WTC11 (cell line): ENCODE measurements around the gene TMEM212. TPM values are rescaled to one million over a fixed set of nuclear protein-coding genes. Genes with fewer than 3 reads are reported as not detected.

Experiments used
- ATAC-seq: fragments of 200-7000 bp; cut with Tn5 transposase; 2 replicates; pipeline ENCODE4 v1.10.0; 2021; ENCODE audit warnings: mild to moderate bottlenecking, moderate library complexity
- CTCF ChIA-PET: fragments of 300-600 bp; sonication (Branson Sonifier 250); formaldehyde crosslinking; loops from one replicate; lab custom pipeline; 2021; ENCODE audit warnings: antibody characterized with exemption; lab: Charles Lee
- POLR2A ChIA-PET: fragments of 350-600 bp; sonication (Branson Sonifier 250); formaldehyde crosslinking; loops from one replicate; lab custom pipeline; 2021; ENCODE audit warnings: antibody characterized with exemption; lab: Charles Lee
- DNase-seq: peaks from one replicate; pipeline ENCODE4 v3.0.0; 2021; ENCODE audit warnings: low spot score
- H3K27ac Mint-ChIP-seq: 2 replicates; pipeline ENCODE4 v1.8.0; 2021; ENCODE audit warnings: mixed read lengths
- H3K27me3 Mint-ChIP-seq: 2 replicates; pipeline ENCODE4 v1.8.0; 2021; ENCODE audit warnings: low read depth, mild to moderate bottlenecking, moderate library complexity, mixed read lengths
- H3K36me3 Mint-ChIP-seq: 2 replicates; pipeline ENCODE4 v1.8.0; 2021; ENCODE audit warnings: mixed read lengths
- H3K4me1 Mint-ChIP-seq: 2 replicates; pipeline ENCODE4 v1.8.0; 2022; ENCODE audit warnings: mixed read lengths
- H3K4me3 Mint-ChIP-seq: 2 replicates; pipeline ENCODE4 v1.8.0; 2021; ENCODE audit warnings: mild to moderate bottlenecking, moderate library complexity, mixed read lengths
- H3K9me3 Mint-ChIP-seq: 2 replicates; pipeline ENCODE4 v1.8.0; 2021; ENCODE audit warnings: mixed read lengths
- CBFB ChIP-seq: sonication (generic); formaldehyde crosslinking; IDR thresholded peaks from 2 replicates; pipeline ENCODE4 v1.8.1; 2022; ENCODE audit warnings: mild to moderate bottlenecking, low read depth, missing genetic modification reagents
- CREM ChIP-seq: sonication (generic); formaldehyde crosslinking; IDR thresholded peaks from 2 replicates; pipeline ENCODE4 v1.8.1; 2022; ENCODE audit warnings: mild to moderate bottlenecking, missing genetic modification reagents, moderate library complexity
- FOXJ3 ChIP-seq: sonication (generic); formaldehyde crosslinking; IDR thresholded peaks from 2 replicates; pipeline ENCODE4 v1.9.0; 2021; ENCODE audit warnings: missing genetic modification reagents, mild to moderate bottlenecking, borderline replicate concordance
- FOXP1 ChIP-seq: sonication (generic); formaldehyde crosslinking; IDR thresholded peaks from 2 replicates; pipeline ENCODE4 v1.8.0; 2022; ENCODE audit warnings: missing genetic modification reagents, mild to moderate bottlenecking, moderate library complexity, borderline replicate concordance
- GTF2I ChIP-seq: fragments of 250-450 bp; sonication (Bioruptor Pico); conservative IDR thresholded peaks from 2 replicates; pipeline ENCODE4 v1.4.0; 2021; ENCODE audit warnings: mild to moderate bottlenecking
- NFATC4 ChIP-seq: fragments of 250-450 bp; sonication (Bioruptor Pico); IDR thresholded peaks from 2 replicates; pipeline ENCODE4 v1.9.0; 2021; ENCODE audit warnings: mild to moderate bottlenecking
- NFE2L1 ChIP-seq: sonication (generic); formaldehyde crosslinking; IDR thresholded peaks from 2 replicates; pipeline ENCODE4 v1.8.1; 2023; ENCODE audit warnings: missing genetic modification reagents
- NR3C1 ChIP-seq: sonication (generic); formaldehyde crosslinking; conservative IDR thresholded peaks from 2 replicates; pipeline ENCODE4 v1.8.1; 2023; ENCODE audit warnings: low read depth, mild to moderate bottlenecking, missing genetic modification reagents
- PRDM15 ChIP-seq: sonication (generic); formaldehyde crosslinking; IDR thresholded peaks from 2 replicates; pipeline ENCODE4 v1.8.0; 2022; ENCODE audit warnings: missing genetic modification reagents
- SOX15 ChIP-seq: fragments of 250-450 bp; sonication (Bioruptor Pico); IDR thresholded peaks from 2 replicates; pipeline ENCODE4 v1.9.0; 2021; ENCODE audit warnings: mild to moderate bottlenecking
- TEAD4 ChIP-seq: sonication (generic); formaldehyde crosslinking; IDR thresholded peaks from 2 replicates; pipeline ENCODE4 v1.8.0; 2022; ENCODE audit warnings: mild to moderate bottlenecking, missing genetic modification reagents
- USF2 ChIP-seq: sonication (generic); formaldehyde crosslinking; IDR thresholded peaks from 2 replicates; pipeline ENCODE4 v1.8.1; 2023; ENCODE audit warnings: mild to moderate bottlenecking, missing genetic modification reagents, moderate library complexity
- ZNF219 ChIP-seq: sonication (generic); formaldehyde crosslinking; IDR thresholded peaks from 2 replicates; pipeline ENCODE4 v1.8.0; 2023; ENCODE audit warnings: missing genetic modification reagents, mild to moderate bottlenecking, borderline replicate concordance
- ZNF317 ChIP-seq: sonication (generic); formaldehyde crosslinking; IDR thresholded peaks from 2 replicates; pipeline ENCODE4 v1.8.1; 2023; ENCODE audit warnings: low read depth, mild to moderate bottlenecking, moderate library complexity, missing genetic modification reagents, borderline replicate concordance
- ZNF396 ChIP-seq: fragments of 250-450 bp; sonication (Bioruptor Pico); IDR thresholded peaks from 2 replicates; pipeline ENCODE4 v1.8.0; 2021; ENCODE audit warnings: mild to moderate bottlenecking, moderate library complexity, borderline replicate concordance
- ZNF532 ChIP-seq: fragments of 250-450 bp; sonication (Bioruptor Pico); IDR thresholded peaks from 2 replicates; pipeline ENCODE4 v1.9.0; 2021; ENCODE audit warnings: mild to moderate bottlenecking, borderline replicate concordance
- ZNF671 ChIP-seq: fragments of 250-450 bp; sonication (Bioruptor Pico); IDR thresholded peaks from 2 replicates; pipeline ENCODE4 v1.8.0; 2021; ENCODE audit warnings: mild to moderate bottlenecking
- total RNA-seq: library from RNA; stranded (reverse); gene quantifications from 3 replicates; pipeline ENCODE4 v1.2.3, GENCODE V29; 2021
- TF ChIP-seq, protein P1 (sequence below): fragments of 250-450 bp; sonication (Bioruptor Pico); IDR thresholded peaks from 2 replicates; pipeline ENCODE4 v2.1.2; 2022; ENCODE audit warnings: mild to moderate bottlenecking, moderate library complexity
- TF ChIP-seq, protein P2 (sequence below): sonication (generic); formaldehyde crosslinking; IDR thresholded peaks from 2 replicates; pipeline ENCODE4 v1.8.0; 2023; ENCODE audit warnings: missing genetic modification reagents
- TF ChIP-seq, protein P3 (sequence below): sonication (generic); formaldehyde crosslinking; IDR thresholded peaks from 2 replicates; pipeline ENCODE4 v1.8.1; 2023; ENCODE audit warnings: mild to moderate bottlenecking, missing genetic modification reagents, borderline replicate concordance

Gene TMEM212
- total RNA-seq, 1 experiment from 2014 or later: not detected

DNA sequence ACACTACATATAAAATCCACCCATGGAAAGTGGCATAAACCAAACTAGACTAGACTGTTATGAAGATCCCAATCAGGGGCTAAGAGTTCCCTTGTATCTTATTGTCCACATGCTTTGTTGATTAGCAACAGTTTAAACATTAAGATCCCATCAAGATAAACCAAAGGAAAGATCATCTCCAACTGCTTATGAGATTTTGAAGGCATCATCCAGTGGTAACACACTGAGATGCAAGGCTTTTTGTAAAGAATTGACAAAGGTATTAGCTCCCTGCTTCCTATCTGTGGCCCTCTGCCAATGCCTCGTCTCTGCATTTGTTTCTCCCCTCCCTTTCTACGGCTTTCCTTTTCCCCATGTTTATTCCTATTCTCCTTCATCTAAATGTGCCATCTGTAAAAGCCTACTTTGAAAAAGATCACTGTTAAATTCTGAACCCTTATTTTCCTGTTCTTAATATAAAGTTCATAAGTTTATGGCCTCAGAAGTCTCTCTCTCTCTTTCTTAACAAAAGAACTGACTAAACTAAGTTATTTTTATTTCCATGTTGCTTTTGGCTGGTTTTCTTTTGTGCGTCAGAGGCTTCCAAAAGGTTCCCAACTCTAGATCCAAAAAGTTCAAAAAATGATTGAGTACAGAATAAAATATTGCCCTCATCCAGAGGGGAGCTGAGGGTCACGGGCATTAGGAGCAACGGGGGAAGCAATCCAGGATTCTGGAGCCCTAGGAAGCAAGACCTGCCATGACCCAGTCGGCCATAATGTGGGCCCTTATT, 38.3 kb upstream of the TMEM212 start:
- H3K4me3 Mint-ChIP-seq: no peak overlapping the region
- CTCF ChIA-PET: no interaction called here
- H3K9me3 Mint-ChIP-seq: no peaks in the 10 kb centered on the region; the same call in 1 of the 2 replicates
- TF ChIP-seq USF2: no peak
- TF ChIP-seq NFATC4 (CRISPR knock-in tag): no peak
- TF ChIP-seq GTF2I: no peak
- no peak for TF ChIP-seq TEAD4 (CRISPR knock-in tag)
- TF ChIP-seq ZNF671 (CRISPR knock-in tag): no peak
- TF ChIP-seq PRDM15 (CRISPR knock-in tag): no peak
- TF ChIP-seq NR3C1: no peak
- TF ChIP-seq ZNF317 (CRISPR knock-in tag): no peak
- TF ChIP-seq, protein P1, sequence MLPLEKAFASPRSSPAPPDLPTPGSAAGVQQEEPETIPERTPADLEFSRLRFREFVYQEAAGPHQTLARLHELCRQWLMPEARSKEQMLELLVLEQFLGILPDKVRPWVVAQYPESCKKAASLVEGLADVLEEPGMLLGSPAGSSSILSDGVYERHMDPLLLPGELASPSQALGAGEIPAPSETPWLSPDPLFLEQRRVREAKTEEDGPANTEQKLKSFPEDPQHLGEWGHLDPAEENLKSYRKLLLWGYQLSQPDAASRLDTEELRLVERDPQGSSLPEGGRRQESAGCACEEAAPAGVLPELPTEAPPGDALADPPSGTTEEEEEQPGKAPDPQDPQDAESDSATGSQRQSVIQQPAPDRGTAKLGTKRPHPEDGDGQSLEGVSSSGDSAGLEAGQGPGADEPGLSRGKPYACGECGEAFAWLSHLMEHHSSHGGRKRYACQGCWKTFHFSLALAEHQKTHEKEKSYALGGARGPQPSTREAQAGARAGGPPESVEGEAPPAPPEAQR (CRISPR knock-in tag): no peak
- no peak for TF ChIP-seq CBFB (CRISPR knock-in tag)
- TF ChIP-seq NFE2L1: no peak
- TF ChIP-seq CREM (CRISPR knock-in tag): no peak
- no peak for TF ChIP-seq SOX15 (CRISPR knock-in tag)
- TF ChIP-seq FOXP1 (CRISPR knock-in tag): no peak
- TF ChIP-seq, all 79 proteins: peak for 0
- peaks cover 5% of the 10 kb centered on the region for H3K4me1 Mint-ChIP-seq
- DNase-seq: no peak
- ATAC-seq: no peak
- H3K27ac Mint-ChIP-seq: no peak overlapping the region
- POLR2A ChIA-PET: no interaction called here
- H3K27me3 Mint-ChIP-seq: peaks cover 16% of the 10 kb centered on the region
- no peaks in the 10 kb centered on the region for H3K36me3 Mint-ChIP-seq

DNA sequence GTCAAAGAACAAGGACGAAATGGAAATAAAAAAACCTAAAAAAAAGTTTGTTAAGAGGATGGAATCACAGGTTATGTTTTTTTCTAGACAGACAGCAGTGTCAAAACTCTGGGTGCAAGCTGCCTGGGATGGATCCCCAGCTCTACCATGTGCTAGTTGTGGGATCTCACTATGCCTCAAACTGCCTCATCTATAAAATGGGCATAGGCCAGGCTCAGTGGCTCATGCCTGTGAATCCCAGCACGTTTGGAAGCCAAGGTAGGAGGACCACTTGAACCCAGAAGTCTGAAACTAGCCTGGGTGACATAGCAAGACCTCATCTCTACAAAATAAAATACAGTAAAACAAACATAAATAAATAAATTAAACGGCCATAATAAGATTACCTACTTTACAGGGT, 37.5 kb upstream of the TMEM212 start:
- ChIA-PET POLR2A (no interaction called here), CTCF (interaction anchor here (1.1 kb wide), 1 partner anchor 24 kb away, joined by 4 read pairs; no protein-coding TSS in a partner anchor)
- peaks cover 6% of the 10 kb centered on the region for H3K4me1 Mint-ChIP-seq
- no peaks in the 10 kb centered on the region for H3K36me3 Mint-ChIP-seq
- H3K27ac Mint-ChIP-seq: no peak overlapping the region
- ATAC-seq (no peak), DNase-seq (no peak)
- peaks cover 22% of the 10 kb centered on the region for H3K27me3 Mint-ChIP-seq
- H3K9me3 Mint-ChIP-seq: no peaks in the 10 kb centered on the region
- no peak overlapping the region for H3K4me3 Mint-ChIP-seq
- TF ChIP-seq NFATC4 (CRISPR knock-in tag): no peak
- TF ChIP-seq FOXJ3 (CRISPR knock-in tag): no peak
- TF ChIP-seq ZNF532 (CRISPR knock-in tag): no peak
- TF ChIP-seq, protein P2, sequence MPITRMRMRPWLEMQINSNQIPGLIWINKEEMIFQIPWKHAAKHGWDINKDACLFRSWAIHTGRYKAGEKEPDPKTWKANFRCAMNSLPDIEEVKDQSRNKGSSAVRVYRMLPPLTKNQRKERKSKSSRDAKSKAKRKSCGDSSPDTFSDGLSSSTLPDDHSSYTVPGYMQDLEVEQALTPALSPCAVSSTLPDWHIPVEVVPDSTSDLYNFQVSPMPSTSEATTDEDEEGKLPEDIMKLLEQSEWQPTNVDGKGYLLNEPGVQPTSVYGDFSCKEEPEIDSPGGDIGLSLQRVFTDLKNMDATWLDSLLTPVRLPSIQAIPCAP (CRISPR knock-in tag): no peak
- TF ChIP-seq ZNF219 (CRISPR knock-in tag): no peak
- TF ChIP-seq, protein P3, sequence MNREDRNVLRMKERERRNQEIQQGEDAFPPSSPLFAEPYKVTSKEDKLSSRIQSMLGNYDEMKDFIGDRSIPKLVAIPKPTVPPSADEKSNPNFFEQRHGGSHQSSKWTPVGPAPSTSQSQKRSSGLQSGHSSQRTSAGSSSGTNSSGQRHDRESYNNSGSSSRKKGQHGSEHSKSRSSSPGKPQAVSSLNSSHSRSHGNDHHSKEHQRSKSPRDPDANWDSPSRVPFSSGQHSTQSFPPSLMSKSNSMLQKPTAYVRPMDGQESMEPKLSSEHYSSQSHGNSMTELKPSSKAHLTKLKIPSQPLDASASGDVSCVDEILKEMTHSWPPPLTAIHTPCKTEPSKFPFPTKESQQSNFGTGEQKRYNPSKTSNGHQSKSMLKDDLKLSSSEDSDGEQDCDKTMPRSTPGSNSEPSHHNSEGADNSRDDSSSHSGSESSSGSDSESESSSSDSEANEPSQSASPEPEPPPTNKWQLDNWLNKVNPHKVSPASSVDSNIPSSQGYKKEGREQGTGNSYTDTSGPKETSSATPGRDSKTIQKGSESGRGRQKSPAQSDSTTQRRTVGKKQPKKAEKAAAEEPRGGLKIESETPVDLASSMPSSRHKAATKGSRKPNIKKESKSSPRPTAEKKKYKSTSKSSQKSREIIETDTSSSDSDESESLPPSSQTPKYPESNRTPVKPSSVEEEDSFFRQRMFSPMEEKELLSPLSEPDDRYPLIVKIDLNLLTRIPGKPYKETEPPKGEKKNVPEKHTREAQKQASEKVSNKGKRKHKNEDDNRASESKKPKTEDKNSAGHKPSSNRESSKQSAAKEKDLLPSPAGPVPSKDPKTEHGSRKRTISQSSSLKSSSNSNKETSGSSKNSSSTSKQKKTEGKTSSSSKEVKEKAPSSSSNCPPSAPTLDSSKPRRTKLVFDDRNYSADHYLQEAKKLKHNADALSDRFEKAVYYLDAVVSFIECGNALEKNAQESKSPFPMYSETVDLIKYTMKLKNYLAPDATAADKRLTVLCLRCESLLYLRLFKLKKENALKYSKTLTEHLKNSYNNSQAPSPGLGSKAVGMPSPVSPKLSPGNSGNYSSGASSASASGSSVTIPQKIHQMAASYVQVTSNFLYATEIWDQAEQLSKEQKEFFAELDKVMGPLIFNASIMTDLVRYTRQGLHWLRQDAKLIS (CRISPR knock-in tag): no peak
- no peak for TF ChIP-seq ZNF396 (CRISPR knock-in tag)
- TF ChIP-seq TEAD4 (CRISPR knock-in tag): no peak
